ENCODE results near the gene GPR39.

DNA sequence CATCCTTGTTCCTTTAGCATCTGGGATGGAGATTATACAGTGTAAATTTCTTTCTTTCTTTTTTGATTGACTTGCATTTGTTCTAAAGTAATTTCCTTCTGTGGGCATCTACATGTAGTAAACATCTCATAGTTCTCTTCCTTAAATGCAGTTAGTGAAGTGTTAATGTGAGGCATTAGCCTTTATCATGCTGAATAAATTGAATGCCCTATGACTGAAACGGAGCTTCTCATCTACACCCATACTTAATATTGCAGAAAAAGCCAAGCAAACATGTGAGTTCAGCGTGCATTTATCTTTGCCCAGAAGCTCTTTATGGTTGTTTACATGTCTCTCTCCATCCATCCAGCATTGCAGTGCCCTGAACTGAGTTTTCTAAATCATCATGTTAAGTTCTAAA is 195.1 kb downstream of the GPR39 start:
- TF ChIP-seq CTCF (IDR thresholded peaks at IDR 0.05) (no peak), POLR2AphosphoS5 (IDR thresholded peaks at IDR 0.05) (no peak)

Measured in esophagus muscularis mucosa (tissue), 3 donors.